Nephron (organoid): ENCODE data around the gene INTS6L.
"Not testable (repeated sequence)": the region's sequence is repeated elsewhere in the genome, so short reads cannot be mapped to it uniquely, and the experiment has no call there.

Source experiments
- H3K27ac Mint-ChIP-seq, 3 experiments: 2 replicates each; pipeline ENCODE4 v1.8.0; 2020; ENCODE audit warnings: mixed read lengths in 3 of 3, mild to moderate bottlenecking in 2 of 3, moderate library complexity in 1 of 3
- H3K27me3 Mint-ChIP-seq: 2 replicates; pipeline ENCODE4 v1.8.0; 2021; ENCODE audit warnings: low read depth, mild to moderate bottlenecking, moderate library complexity, mixed read lengths
- H3K36me3 Mint-ChIP-seq: 2 replicates; pipeline ENCODE4 v1.8.0; 2020; ENCODE audit warnings: low read depth, mixed read lengths
- H3K4me1 Mint-ChIP-seq: 2 replicates; pipeline ENCODE4 v1.8.0; 2020; ENCODE audit warnings: mixed read lengths
- H3K4me3 Mint-ChIP-seq, 3 experiments: 2 replicates each; pipeline ENCODE4 v1.8.0; 2020; ENCODE audit warnings: mild to moderate bottlenecking in 3 of 3, mixed read lengths in 3 of 3, moderate library complexity in 2 of 3
- H3K9me3 Mint-ChIP-seq: 2 replicates; pipeline ENCODE4 v1.8.0; 2020; ENCODE audit warnings: mixed read lengths
- TF ChIP-seq, protein P1 (sequence below), 3 experiments: fragments of 200-600 bp; sonication (generic); IDR thresholded peaks; one replicate each; pipeline ENCODE4 v1.5.0; 2021; ENCODE audit warnings: antibody characterized with exemption in 3 of 3; ENCODE audit not compliant: unreplicated experiment in 3 of 3

Gene INTS6L

GRCh38 chrX:135557344-135557743 is 36.9 kb downstream of the INTS6L start:
- H3K4me1 Mint-ChIP-seq, result no peaks in the 10 kb centered on the region
- no peaks in the 10 kb centered on the region for H3K27me3 Mint-ChIP-seq
- H3K4me3 Mint-ChIP-seq, result no peak overlapping the region
- no peak overlapping the region for H3K27ac Mint-ChIP-seq
- peaks cover 37% of the 10 kb centered on the region for H3K36me3 Mint-ChIP-seq
- TF ChIP-seq, protein P1, sequence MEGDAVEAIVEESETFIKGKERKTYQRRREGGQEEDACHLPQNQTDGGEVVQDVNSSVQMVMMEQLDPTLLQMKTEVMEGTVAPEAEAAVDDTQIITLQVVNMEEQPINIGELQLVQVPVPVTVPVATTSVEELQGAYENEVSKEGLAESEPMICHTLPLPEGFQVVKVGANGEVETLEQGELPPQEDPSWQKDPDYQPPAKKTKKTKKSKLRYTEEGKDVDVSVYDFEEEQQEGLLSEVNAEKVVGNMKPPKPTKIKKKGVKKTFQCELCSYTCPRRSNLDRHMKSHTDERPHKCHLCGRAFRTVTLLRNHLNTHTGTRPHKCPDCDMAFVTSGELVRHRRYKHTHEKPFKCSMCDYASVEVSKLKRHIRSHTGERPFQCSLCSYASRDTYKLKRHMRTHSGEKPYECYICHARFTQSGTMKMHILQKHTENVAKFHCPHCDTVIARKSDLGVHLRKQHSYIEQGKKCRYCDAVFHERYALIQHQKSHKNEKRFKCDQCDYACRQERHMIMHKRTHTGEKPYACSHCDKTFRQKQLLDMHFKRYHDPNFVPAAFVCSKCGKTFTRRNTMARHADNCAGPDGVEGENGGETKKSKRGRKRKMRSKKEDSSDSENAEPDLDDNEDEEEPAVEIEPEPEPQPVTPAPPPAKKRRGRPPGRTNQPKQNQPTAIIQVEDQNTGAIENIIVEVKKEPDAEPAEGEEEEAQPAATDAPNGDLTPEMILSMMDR (IDR thresholded peaks at IDR 0.05; ENCODE audit: unreplicated experiment in 3 of 3), result no peak
- no peaks in the 10 kb centered on the region for H3K9me3 Mint-ChIP-seq

- H3K27me3 Mint-ChIP-seq, result no peaks in the 10 kb centered on the region
Measured at GRCh38 chrX:135572436-135572835, 52.0 kb downstream of the INTS6L start.

GRCh38 chrX:135581496-135581895 is 61.0 kb downstream of the INTS6L start:
- Mint-ChIP-seq H3K27me3 (no peaks in the 10 kb centered on the region), H3K4me3 (no peak overlapping the region), H3K4me1 (no peaks in the 10 kb centered on the region), H3K27ac (no peak overlapping the region), H3K9me3 (peaks cover 5% of the 10 kb centered on the region), H3K36me3 (peaks cover 38% of the 10 kb centered on the region)
- TF ChIP-seq, protein P1 (IDR thresholded peaks at IDR 0.05; ENCODE audit: unreplicated experiment in 3 of 3), result no peak

More at GRCh38 chrX:135572436-135572835, 52.0 kb downstream of the INTS6L start:
- TF ChIP-seq, protein P1 (IDR thresholded peaks at IDR 0.05; ENCODE audit: unreplicated experiment in 3 of 3), result peak in 2 of 3 experiments; percentile 25 to 42
- H3K4me1 Mint-ChIP-seq, result no peaks in the 10 kb centered on the region
- peaks cover 22% of the 10 kb centered on the region for H3K36me3 Mint-ChIP-seq
- no peaks in the 10 kb centered on the region for H3K9me3 Mint-ChIP-seq
- no peak overlapping the region for H3K4me3 Mint-ChIP-seq
- no peak overlapping the region for H3K27ac Mint-ChIP-seq

DNA sequence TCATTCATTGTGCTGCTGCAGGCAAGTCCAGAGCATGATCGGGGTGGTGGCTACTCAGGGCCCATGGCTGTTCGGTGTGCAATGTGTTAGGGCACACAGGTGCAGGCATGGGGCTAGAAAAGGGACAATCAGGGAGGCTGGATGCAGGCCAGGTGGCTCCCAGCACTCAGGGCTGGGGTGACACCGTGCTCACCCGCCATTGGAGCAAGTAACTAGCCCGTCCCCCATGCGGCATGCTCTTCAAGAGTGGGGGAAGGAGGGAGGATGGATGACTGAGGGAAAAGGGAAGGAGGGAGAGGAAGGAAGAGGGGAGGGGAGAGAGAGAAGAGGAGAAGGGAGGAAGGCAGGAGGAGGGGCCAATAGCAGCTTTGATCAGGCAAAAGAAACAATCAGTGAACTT is 64.7 kb downstream of the INTS6L start:
- TF ChIP-seq, protein P1 (IDR thresholded peaks at IDR 0.05; ENCODE audit: unreplicated experiment in 3 of 3), result no peak

GRCh38 chrX:135591871-135592270 is 71.4 kb downstream of the INTS6L start:
- H3K4me1 Mint-ChIP-seq, result no peaks in the 10 kb centered on the region
- peaks cover 8% of the 10 kb centered on the region for H3K9me3 Mint-ChIP-seq
- H3K4me3 Mint-ChIP-seq, result no peak overlapping the region
- H3K36me3 Mint-ChIP-seq, result no peaks in the 10 kb centered on the region
- no peaks in the 10 kb centered on the region for H3K27me3 Mint-ChIP-seq
- no peak overlapping the region for H3K27ac Mint-ChIP-seq
- TF ChIP-seq, protein P1 (IDR thresholded peaks at IDR 0.05; ENCODE audit: unreplicated experiment in 3 of 3), result no peak

More for the DNA sequence above, 64.7 kb downstream of the INTS6L start:
- Mint-ChIP-seq H3K27ac (no peak overlapping the region), H3K36me3 (peaks cover 9% of the 10 kb centered on the region), H3K4me3 (no peak overlapping the region), H3K4me1 (no peaks in the 10 kb centered on the region), H3K27me3 (no peaks in the 10 kb centered on the region), H3K9me3 (peaks cover 5% of the 10 kb centered on the region)

- not testable (repeated sequence) for H3K4me1 Mint-ChIP-seq, H3K27ac Mint-ChIP-seq, H3K9me3 Mint-ChIP-seq, H3K27me3 Mint-ChIP-seq, H3K4me3 Mint-ChIP-seq, H3K36me3 Mint-ChIP-seq
Measured at GRCh38 chrX:135594049-135594448, 73.6 kb downstream of the INTS6L start.

DNA sequence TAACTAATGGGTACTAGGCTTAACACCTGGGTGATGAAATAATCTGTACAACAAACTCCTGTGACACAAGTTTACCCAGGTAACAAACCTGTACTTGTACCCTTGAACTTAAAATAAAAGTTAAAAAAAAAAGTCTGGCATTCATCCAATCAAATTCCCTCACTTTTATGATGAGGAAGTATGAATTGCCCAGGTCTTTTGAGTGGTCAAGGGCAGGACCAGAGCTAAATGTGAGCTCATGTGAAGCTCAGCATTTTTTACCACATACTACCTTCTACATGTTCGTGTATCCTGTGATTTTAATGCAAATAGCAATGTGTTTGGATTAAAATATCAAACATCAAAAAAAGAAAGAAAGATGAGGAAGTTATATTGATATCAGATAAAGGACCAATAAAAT is 74.0 kb downstream of the INTS6L start:
- H3K4me1 Mint-ChIP-seq, H3K27me3 Mint-ChIP-seq, H3K4me3 Mint-ChIP-seq, H3K27ac Mint-ChIP-seq, H3K36me3 Mint-ChIP-seq, H3K9me3 Mint-ChIP-seq: not testable (repeated sequence)
